SHP77 treated with DMSO at 0.1 percent for 48 hours (cell line): ENCODE data around the gene HOXC9.
"Not testable (repeated sequence)": the region's sequence is repeated elsewhere in the genome, so short reads cannot be mapped to it uniquely, and the experiment has no call there.

Experiments
- DNase-seq: peaks from one replicate; lab custom pipeline; 2025; lab: John Stamatoyannopoulos, UW

The HOXC9 gene

DNA sequence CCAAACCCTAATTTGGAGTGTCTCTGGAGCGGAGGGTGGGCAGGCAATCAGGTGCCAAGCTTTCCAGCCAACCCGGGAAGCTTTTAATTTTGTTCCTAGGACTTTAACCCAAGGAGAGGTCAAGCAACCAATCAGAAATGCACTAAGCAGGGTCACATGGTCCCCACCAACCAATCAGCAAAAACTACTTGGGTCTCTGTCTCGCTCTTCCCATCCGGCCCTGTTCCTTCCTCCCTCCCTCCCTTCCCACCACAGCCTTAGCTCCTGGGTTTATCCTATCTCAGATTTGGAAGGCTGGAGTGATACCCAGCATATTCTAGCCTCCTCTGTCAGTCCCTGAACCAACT, 40.2 kb downstream of the HOXC9 start:
- no peak for DNase-seq

GRCh38 chr12:54040648-54041047, 40.7 kb downstream of the HOXC9 start:
- DNase-seq: no peak

GRCh38 chr12:54041097-54041690, 41.2 kb downstream of the HOXC9 start:
- no peak for DNase-seq

DNA sequence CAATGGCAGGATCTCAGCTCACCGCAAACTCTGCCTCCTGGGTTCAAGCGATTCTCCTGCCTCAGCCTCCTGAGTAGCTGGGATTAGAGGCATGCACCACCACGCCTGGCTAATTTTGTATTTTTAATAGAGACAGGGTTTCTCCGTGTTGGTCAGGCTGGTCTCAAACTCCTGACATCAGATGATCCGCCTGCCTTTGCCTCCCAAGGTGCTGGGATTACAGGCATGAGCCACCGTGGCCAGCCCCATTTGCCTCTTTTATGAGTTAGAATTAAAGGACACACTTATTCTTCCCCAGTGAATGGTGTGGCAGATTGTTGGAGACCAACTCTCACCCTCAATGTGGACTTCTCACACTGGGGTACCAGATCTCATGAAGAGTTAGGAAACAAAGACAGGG, 42.1 kb downstream of the HOXC9 start:
- not testable (repeated sequence) for DNase-seq

GRCh38 chr12:54042970-54043853, 43.3 kb downstream of the HOXC9 start:
- DNase-seq: no peak

DNA sequence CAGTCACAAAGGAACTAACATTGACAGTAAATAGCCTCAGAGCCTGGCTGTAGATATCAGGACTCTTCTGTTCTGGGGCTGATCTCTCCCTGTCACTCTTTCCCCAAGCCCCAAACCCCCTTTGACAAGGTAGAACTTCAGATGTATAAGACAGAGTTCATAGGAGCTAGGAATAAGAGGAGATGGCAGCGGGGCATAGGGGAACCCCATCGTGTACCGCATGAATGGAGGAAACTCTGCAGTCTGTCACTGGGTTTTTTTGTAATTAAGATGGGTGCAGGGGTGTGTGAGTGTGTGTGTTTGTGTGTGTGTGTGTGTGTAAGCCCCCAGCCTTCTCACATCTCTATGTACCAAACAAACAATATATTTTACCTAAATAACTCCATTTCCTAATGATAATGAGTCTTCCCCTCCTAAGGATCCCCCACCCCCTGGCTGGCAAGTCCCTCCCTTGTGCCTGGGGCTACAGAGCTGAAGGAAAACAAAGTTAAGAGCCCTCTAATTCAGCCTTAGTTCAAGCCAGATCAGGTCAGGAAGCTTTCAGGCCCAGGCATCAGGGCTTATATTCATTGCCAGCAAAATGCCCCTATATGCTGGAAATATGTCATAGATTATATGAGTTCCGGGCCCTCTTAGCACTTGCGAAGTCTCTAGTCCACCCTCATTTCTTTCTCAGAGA, 44.6 kb downstream of the HOXC9 start:
- DNase-seq: no peak

- DNase-seq: no peak
Measured at GRCh38 chr12:54045401-54045800, 45.4 kb downstream of the HOXC9 start.

GRCh38 chr12:54045868-54046521, 46.0 kb downstream of the HOXC9 start:
- DNase-seq: no peak

GRCh38 chr12:54046809-54047159, 46.8 kb downstream of the HOXC9 start:
- no peak for DNase-seq

DNA sequence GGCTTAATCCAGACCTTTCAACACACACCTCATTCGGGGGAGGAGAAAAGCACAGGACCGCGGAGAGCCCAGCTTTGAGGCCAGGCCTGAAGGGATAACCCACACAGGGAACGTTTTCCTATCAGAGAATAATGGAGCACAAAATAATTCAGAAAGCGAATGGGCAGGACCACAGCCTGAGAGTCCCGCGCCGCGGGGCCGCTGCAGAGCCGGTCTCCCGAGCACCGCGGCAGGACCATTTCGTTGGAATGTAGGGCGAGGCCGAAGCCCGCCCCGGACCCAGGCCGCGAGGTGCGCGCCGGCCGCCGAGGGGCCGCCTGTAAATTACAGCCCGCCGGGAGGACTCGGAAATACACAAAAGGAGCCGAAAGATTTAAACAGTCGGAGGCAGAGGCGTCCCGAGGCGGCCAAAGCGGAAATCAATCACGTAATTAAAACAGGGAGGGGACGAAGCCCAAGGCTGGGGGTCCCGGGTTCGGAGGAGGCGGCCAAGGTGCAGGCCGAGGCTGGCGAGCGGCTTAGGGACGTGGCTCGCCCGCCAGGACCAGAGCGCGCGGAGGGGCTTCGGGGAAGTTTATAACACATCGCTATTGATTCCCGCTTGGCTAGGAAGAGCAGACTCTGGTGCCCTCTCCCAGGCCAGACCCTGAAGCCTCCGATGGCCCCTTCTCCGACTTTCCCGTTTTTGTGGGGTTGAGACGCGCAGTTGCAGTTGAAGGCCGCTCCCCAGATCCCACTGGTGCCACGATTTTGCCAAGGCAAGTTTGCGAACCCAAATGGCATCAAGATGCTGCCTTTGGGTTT, 47.4 kb downstream of the HOXC9 start:
- no peak for DNase-seq

- no peak for DNase-seq
Measured at GRCh38 chr12:54047964-54048303, 48.0 kb downstream of the HOXC9 start.

- DNase-seq: no peak
Measured at GRCh38 chr12:54048406-54049093, 48.6 kb downstream of the HOXC9 start.

GRCh38 chr12:54049108-54049507, 49.1 kb downstream of the HOXC9 start:
- no peak for DNase-seq

DNA sequence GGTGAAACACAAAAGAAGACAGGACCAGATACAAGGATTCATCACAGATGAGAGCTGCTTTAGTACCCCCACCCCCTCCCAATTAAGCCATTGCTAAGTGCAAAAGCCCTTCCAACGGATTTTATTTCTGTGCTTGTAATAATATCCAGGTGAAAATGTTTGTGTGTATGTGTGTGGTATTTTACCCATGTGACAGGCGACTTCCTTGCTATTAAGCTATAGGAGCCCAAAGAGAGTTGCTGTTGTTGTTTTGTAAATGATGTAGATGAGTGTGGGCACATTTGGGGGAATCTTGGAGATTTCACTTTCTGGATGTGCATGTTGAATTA, 50.5 kb downstream of the HOXC9 start:
- DNase-seq: no peak

- no peak for DNase-seq
Measured at GRCh38 chr12:54051026-54051842, 51.3 kb downstream of the HOXC9 start.

- no peak for DNase-seq
Measured at GRCh38 chr12:54051874-54052437, 52.0 kb downstream of the HOXC9 start.

DNA sequence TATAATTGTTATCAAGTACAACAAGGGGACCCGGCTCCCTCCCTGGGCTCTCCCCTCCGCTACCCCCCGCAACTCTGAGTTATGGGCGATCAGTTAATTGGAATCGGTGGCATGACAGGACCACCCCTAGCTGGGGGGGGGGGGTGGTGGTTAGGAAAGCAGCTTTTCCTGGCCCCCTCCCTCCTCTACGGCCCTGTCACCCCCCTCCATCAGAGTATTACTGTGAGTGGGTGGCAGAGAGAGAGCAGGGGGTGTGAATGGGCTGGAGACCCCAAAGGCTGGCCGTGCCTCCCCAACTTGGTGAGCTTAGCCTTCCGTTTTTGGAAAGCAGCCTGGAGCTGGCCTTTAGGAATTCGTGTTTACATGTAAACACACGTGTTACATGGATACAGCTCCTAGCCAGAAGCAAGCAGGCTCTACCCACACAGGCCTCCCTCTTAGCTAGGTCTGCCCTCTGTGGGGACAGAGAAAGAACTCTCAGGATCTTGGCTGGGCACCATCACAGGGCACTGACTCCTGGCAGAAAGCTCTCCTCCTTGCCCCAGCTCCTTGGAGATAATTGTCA, 52.6 kb downstream of the HOXC9 start:
- no peak for DNase-seq
